Fibroblast of skin of right quadriceps (primary cell): ENCODE results near the gene AFG3L2.

Experiments
- DNase-seq: peaks from one replicate; pipeline ENCODE4 v3.0.0-alpha.2; 2013

Gene AFG3L2

DNA sequence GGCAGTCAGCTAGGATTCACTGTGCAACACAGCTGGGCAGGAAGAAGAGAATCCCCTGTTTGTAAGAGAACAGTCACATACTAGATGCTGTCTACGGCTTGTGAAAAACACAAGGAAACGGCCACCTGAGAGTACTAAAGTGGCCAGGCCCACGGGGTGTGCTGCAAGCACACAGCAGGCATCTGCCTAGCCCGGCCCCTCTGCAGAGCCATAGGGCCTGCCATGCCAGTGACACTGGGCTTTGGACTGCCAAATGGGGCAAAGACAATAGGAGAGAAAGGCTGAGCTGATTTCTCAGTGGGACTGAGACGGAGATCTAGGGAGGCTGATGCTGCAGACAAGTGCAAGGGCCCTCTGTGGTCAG is 58.7 kb downstream of the AFG3L2 start:
- no peak for DNase-seq

DNA sequence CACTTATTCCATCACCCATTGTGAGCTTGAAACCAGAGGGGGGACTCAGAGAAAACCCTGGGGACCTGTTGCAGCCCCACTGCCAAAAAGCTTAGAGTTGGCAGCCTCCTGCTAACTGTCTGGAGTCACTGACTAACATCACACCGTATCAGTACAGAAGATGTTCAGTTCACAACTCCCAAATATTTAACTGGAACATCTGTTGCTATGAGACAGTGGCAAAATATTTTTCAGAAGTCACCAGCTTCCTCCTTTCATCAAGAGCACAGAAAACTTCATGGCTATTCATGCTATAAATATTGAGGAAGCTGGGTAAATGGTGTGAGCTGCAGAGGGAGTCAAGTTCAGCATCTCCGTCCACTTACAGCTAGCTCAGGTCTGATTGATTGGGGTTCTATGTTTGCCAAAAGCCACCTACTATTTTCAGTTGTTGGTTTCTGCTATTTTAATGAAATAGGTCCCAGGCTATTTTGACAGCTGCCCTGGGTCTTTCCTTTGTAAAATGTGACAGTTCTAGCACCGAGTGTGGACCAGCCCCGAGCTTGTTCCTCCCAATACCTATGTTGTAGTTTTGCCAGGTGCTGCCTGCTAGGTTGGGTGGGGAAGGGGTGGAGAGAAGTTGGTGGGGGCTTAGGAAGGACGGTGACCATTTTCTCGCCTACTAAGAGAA is 59.2 kb downstream of the AFG3L2 start:
- DNase-seq = peak; percentile 69

DNA sequence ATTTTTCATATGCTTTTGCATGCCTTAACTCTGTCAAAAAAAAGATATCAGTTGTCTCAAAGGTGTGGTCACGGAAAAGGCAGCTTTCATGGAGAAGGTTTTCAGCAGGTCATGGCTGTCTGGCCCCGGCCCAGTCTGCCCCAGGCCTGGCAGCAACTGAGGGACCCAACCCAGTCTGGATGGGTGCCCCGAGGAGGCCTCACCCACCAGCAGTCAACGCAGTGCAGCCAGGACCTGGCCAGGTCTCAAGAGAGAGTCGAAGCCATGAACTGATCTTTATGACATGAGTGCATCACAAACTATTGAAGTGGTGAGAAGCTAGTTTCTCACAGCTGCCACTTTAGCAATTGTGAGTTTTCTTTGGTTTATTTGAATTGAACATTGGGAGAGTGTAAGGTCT is 61.1 kb downstream of the AFG3L2 start:
- DNase-seq = no peak

DNA sequence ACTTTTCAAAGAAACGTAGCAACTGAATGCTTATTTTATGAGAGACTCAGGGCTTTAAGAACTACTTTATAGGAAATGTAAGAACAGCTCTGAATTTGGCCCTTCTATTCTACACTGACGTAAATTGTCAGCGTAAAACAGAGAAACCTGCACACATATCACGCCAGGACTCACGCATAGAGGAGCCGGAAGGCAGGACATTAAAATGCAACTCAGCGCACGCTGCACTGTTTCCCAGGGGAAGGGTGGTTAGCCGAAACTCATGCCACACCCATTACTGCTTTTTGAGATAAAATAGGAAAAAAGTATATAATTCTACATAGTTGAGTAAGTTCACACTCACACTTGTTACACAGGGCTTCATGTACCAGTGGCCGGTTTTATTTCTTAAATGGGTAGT is 61.5 kb downstream of the AFG3L2 start:
- DNase-seq = no peak

DNA sequence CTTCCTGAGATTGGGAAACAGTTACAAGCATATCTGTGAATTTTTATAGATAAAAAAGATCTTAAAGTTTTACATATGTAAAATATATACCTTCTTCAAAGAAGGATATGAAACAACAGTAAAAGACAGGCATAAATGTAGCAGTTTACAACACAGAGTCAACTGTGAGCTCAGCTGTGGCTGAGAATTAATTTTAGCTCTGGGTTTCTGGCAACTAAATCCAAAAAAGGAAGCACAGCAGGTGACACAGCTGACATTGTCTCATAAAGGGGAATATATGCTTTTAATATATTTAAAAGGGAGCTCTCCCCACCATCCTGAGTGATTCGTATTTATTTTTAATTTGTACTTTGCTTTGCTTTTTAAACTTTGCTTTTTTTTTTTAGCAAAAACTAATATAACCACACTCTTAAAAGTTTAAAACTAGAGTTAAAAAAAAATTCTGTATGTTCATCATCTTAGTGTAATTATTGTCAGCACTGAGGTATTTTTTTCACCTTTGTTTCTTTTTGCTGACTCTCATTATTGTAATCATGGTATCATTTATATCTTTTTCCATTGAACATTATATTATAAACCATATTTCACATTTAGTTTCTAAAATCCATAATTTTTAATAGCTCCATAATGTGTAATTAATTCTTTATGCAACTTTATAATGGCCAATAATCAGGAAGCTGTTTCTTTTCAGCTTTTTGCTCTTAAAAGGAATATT is 62.3 kb downstream of the AFG3L2 start:
- no peak for DNase-seq

DNA sequence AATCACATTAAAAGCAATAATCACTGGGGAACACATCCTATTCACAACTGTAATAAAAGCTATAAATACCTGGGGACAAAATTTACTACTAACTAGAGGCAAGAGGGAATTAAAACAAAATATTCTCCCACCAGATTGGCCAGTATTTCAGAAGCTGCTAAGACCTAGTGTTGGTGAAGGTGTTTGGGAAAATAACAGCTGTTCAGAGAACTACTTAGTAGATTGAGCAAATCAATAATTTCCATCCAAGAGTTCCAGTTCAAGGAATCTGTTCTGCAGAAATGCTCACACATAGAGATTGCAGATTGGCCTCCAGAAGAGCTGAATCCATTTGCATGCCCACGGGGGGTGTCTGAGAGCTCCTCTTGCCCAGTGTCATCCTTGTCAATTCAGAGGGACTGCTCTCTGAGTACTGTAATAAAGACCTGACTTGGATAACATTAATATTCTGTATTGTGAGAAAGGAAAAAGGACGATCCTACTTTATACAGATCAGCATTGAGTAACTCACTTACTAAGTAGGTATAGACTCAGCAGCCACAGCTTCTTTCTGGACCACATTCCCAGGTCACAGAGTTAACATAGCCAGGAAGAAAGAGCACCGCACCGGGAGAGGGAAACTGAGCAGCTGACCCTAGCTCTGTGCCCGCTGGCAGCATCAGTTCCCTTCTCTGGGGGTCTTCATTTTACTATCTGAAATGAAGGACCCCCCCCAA is 63.3 kb downstream of the AFG3L2 start:
- no peak for DNase-seq

DNA sequence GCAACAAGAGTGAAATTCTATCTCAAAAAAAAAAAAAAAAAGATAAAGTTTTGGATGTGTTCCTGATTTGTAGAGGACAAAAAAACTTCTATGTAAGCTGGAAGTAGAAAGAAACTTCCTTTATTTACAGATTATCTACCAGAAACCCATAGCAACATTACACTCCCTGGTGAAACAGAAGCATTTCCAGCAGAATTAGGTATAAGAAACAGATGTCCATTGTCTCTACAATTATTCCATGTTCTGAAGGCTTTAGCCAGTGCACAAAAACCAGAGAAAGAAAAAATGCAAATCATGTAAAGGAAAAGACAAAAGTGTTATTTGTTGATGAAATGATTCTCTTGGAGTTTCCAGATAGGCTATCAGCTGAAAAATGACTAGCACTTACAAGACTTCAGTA is 64.1 kb downstream of the AFG3L2 start:
- no peak for DNase-seq

DNA sequence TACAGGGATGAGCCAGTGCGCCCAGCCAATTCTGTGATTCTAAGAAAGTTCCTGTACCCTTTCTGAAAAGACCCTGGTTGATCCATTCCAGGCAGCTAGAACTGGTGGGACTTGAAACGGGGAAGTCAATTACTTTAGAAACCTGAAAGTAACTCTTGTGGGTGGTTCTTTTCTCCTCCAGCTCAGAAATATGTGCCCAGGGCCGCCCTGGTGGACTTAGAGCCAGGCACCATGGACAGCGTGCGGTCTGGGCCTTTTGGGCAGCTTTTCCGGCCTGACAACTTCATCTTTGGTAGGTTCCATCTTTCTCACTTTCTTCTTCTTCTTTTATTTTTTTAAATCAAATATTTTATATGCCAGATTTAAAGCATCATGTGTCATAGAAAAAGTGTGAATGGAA is 66.3 kb downstream of the AFG3L2 start:
- no peak for DNase-seq

DNA sequence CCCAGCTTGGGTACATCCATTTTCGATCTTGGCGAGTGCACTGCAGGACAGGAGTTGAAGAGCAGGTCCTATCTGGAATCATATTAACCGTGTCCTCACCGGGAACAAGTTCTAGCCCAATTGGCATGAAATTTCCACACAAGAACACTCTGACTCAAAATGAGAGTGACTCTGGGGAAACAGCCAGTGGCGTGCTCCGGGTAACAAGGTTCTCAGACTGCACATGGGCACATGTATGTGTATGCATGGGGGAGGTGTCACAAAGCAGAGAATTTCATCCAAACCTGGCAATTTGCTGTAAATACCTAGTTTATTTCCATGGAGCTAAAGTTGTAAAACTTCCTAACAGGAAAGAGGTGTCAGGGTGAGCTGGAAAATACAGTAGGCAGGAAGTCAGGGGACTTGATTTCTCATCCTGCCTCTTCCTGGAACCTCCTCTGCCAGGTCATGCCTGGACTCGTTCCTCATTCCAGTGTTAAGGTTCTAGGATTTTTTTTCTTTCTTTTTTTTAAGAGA is 67.3 kb downstream of the AFG3L2 start:
- no peak for DNase-seq

DNA sequence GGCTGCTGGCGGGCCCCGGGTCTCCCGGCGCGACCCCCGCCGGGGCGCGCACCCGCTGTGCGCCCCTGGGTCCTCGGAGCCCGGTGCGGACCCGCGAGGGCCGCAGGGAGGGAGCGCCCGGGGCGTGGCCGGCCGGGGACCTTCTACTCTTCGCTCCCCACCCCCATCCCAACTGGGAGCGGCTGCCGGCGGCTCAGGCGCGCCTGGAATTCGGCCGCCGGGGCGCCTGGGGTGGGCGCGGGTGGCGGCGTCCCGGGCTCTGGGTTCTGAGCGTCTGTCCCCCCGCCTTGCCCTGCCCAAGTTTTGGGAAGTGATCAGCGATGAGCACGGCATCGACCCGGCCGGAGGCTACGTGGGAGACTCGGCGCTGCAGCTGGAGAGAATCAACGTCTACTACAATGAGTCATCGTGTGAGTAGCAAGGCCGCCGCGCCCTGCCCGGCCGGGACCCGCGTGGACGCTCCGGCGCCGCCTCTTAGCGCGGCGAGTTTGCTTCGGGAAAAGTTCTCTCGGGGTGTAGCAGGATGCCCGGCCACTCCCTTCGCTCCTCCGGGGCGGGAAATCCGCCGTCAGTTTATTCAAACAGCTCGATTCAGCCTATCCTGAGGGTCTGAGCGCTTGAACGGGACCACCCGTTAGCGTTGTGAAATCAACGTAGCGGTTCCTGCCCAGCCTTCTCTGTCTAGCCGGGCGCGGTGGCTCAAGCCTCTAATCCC is 68.5 kb downstream of the AFG3L2 start:
- DNase-seq = peak; percentile 82

DNA sequence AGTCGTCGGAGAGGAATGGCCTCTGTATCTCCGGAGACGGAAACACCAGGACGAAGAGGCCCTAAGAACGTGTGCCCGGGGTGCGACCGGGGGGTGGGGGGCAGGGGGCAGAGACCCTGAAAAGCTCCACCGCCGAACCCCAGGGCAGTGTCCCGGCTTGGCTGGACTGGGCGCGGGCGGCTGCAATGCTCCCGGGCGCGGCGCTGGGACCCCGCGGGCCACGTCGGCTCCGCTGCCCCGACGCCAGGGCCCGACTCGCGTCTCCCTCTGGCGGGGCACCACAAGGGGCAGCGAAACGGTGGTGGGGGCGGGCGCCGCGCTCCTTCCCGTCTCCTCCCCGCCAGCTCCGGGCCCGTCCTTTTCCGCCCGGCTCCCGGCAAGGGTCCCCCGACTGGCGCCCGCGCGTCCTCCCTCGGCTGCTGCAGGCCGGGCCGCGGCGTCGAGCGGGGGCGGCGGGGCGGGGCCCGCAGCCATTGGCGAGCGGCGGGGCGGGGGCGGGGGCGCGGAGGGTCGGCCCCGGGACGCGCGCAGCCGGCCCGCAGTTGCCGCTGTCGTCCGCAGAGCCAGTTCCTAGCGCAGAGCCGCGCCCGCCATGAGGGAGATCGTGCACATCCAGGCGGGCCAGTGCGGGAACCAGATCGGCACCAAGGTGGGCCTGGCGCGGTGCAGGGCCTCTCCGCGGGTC is 69.2 kb downstream of the AFG3L2 start, which contains the start of gene TUBB6:
TUBB6 (plus strand) TSS at position 541 of the 685 bp plus-strand sequence; CDS start at position 593, 52 bp downstream.
- DNase-seq = peak; percentile 92

DNA sequence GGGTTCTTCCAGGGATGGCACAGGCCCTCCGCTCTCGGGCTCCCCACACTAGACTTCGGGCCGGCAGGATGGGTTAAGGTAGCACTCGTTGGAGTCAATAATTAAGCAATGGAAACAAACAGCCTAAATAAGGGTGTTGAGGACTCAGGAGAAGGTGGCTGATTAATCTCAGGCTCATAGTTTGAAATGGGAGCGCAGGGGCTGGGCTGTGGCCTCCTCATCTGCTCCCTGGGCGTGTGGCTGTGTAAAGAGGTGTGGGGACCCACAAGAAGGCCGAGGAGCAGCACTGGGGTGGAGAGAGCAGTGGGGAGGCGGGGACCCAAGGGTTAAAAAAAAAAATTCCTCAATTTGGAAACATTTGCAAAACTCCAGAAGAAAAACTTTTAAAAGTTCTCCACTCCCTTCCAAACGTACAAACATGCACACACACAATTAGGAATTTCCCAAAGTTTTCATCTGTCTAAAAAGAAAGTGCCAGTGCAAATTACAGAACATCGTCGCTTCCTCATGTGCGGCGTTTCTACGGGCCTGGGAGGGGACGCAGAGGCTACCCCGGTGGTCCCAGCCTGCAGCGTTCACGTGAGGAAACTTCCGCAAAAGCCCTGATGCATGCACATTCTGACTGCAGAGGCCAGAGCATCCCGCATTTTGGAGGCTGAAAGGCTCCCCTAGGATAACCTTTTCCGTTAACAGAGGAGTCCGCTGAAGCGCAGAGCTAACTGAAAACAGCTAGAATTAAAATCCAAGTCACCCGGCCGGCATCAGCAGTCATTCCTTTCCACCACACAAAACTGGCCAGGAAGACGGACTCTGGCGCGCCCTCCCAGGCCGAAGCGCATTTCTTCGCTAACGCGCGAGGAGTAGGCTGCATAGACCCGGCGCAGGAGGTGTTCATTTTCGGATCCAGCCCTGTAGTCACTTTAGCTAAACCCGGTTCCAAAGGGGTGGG is 70.0 kb downstream of the AFG3L2 start:
- DNase-seq = peak; percentile 70

DNA sequence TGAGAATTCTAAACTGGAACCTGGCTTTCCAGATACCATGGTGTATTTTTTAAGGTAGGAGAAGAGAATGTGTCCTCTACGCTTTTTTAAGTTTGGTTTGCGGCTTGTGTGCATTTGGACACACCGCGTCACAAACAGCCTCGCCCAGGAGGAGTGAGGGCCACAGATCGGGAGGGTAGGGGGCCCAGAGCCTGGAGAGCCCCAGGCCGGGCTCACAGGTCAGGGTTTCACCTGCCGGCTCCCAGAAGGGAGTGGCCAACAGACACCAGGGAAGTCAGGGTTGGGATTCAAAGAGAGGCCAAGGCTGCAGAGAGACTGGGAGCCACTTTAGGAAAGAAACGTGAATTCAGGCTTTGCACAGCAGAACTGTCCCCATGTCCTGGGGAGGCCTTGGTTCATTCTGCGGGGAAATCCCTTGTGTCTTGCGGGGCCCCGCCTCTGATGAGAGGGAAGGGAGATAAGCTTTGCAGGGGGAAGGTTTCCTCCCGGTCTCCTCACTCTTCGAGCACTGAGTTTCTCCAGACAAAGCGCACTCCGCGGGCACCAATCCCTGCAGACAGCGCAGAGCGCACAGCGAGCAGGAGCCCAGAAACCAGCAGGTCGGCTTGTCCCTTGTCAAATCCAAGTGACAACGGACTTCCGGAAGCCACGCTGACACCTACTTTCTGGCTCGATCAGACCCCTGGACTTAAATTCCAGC is 70.9 kb downstream of the AFG3L2 start:
- DNase-seq = no peak

DNA sequence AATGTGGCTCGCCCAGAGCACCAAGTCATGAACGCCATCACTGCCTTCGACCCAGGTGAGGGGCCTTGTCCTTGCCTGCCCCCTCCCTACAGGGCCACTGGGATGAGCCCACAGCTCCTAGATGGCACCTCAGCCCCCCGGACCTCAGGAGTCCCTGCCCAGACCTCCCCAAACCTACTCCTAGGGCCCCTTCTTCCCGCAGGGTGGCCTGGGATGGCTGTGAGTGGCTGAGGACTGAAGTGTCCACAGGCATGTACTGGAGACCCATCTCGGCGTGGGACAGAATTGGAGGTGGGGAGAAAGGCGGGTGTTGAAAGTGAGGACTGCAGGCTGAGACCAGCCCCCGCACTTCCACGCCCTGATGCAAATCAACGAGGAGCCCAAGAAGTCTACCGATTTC is 71.8 kb downstream of the AFG3L2 start:
- DNase-seq = no peak

DNA sequence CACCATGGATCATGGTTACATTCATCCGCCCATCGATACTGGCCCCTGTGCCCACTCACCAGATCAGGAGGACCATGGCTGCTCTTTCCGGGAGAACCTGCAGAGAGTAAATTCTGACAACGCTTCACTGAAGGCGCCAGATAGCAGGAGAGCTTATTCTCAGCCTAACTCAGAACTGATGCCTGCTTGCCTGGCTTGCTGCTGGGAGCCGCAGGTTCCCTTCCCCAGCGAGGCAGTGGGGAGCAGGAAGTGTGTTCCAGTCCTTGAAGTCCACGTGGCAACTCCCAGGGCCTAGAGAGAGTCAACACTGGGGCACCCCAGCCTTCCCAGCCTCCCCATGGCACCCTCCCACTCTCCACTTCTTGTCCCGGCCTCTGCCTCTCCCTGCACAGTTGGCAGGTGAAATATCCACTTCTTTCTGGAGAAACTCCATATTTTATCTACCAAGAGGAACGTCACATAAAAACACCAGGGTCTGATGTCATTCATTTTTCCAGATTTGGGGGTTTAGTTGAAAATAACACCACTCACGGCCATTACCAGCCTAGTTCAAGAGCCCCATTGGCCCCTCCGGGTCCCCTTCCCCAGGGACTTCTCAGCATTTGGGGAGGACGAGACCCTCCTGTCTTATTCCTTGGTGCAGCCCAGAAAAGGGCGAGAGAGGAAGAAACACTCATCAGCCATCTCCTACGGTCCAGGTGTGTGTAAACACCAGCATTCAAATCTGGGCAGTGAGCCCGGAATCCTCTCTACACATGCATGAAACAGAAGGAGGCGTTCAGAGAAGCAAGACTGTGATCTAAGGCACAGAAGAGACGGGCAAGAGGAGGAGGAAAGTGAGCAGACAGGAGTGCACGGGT is 72.4 kb downstream of the AFG3L2 start:
- peak; percentile 39 for DNase-seq

DNA sequence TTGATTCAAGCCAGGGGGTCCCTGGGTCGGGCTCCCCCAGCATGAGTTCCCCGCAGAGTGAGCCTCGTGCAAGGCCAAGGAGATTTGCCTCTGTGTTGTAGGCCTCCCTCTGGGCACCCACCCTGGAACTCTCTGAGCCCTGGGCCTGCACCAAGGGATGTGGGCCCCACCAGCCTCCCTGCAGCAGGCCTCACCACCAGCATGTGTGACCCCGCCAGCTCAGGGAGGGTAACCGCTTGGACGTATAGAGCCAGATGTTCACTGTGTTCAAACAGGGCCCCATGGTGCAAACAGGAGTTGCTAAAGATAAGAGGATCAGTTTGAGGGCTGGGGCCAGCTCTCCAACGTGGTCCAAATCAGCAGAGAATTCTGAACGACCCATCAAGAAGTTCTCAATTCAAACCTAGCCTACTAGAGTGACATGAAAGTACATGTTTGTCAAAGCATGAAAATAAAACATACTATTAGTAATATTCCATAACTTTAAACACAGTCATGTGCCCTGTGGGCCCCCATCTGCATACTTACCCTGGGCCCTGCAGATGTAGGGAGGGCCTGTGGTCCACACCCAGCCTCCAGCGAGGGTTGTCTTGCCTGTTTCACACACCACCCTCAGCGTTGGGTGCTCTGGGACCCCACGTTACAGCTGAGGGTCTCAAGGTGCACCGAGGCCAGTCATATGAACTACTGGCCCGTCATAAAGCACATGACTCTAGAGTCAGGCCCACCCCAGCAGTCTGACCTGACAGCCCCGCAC is 74.5 kb downstream of the AFG3L2 start:
- no peak for DNase-seq

DNA sequence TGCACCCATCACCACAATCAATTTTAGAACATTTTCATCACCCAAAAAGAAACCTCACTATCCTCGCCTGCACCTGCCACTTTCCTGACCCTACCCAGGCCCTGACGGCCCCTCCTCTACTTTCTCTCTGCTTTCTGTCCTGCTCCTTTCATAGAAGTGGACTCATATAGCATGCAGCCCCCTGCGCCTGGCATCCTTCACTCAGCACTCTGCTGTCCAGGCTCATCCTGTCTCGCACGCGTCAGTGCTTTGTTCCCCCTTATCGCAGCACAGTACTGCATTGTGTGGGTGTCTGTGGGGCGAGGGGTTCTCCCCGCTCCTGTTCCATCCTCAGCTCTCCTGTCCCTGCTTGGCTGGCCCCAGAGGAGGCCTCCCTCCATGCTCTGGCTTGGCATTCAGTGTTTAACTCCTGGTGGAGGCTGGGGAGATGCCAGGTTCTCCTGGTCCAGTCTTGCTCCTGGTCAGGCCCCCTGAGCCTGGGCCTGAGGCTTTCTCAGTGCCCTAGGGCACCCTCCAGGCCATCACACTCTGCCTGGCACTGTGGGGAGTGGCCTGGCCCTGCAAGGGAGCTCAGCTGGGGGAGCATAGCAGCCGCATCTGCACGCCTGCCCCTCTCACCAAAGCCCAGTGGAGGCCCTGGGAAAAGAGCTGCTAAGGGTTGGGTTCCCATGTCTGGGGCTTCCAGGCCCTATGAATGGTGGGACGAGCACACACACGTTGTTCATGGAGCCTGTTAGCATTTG is 75.6 kb downstream of the AFG3L2 start:
- DNase-seq = no peak

DNA sequence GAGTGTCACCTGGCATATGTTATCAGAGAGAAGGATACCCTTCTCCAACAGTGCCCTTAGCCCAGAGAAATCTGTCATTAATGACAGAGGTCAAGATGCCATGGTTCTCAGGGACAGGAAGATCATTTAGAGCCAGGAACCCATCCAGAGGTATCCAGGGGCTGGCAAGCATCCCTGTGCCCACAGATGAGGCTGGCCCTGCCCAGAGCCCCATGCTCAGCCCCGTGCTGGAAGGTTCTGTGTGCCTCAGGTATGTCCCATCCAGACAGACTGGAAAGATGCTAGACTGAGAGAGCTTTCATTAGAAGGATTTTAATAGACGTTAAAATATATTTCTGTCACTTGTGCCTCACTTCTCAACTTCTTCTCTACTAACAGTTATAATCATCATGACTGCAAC is 77.2 kb downstream of the AFG3L2 start:
- DNase-seq = no peak
